HEK293 (cell line): ENCODE results near the gene HLA-DQB1.

ENCODE experiments used
- CTCF ChIA-PET: fragments of 350-600 bp; formaldehyde crosslinking; extraction: SDS; loops from one replicate; lab custom pipeline; 2021; ENCODE audit warnings: antibody characterized with exemption; lab: Yijun Ruan, JAX
- POLR2A ChIA-PET: fragments of 300-600 bp; formaldehyde crosslinking; extraction: SDS; loops from one replicate; lab custom pipeline; 2020; ENCODE audit warnings: antibody characterized with exemption, inconsistent platforms; lab: Yijun Ruan, JAX
- H3K27ac ChIP-seq: fragments of 200-500 bp; sonication (Bioruptor generic); 2 replicates; pipeline ENCODE4 v1.5.1; 2014; ENCODE audit warnings: low read depth, low read length, control low read depth, inconsistent platforms; ENCODE audit errors: extremely low read depth
- H3K36me3 ChIP-seq, 2 experiments: fragments of 200-500 bp in 1 of 2; sonication (Bioruptor generic) in 1 of 2; 1 replicate in 1 of 2; 2 replicates in 1 of 2; pipeline ENCODE4 v1.5.1; 2014 to 2017; ENCODE audit warnings: inconsistent platforms in 2 of 2, low read length in 2 of 2; ENCODE audit not compliant: control insufficient read depth in 2 of 2, insufficient read depth in 1 of 2
- H3K4me1 ChIP-seq: fragments of 200-500 bp; sonication (Bioruptor generic); 2 replicates; pipeline ENCODE4 v1.5.1; 2014; ENCODE audit warnings: mild to moderate bottlenecking, low read length, inconsistent platforms; ENCODE audit not compliant: control insufficient read depth, insufficient read depth
- H3K4me3 ChIP-seq: 2 replicates; pipeline ENCODE4 v1.5.1; 2011; ENCODE audit warnings: low read depth, mild to moderate bottlenecking, control low read depth, low read length, moderate library complexity
- H3K9me3 ChIP-seq: fragments of 200-500 bp; sonication (Bioruptor generic); 2 replicates; pipeline ENCODE4 v1.5.1; 2014; ENCODE audit warnings: low read depth, low read length, inconsistent platforms; ENCODE audit not compliant: control insufficient read depth, insufficient read depth
- BCL11B ChIP-seq: fragments of 450-650 bp; formaldehyde crosslinking; IDR thresholded peaks from 2 replicates; pipeline ENCODE4 v1.5.1; 2016; ENCODE audit warnings: low read depth, missing biosample characterization, missing genetic modification characterization
- FEZF1 ChIP-seq: fragments of 450-650 bp; formaldehyde crosslinking; IDR thresholded peaks from 2 replicates; pipeline ENCODE4 v1.5.1; 2016; ENCODE audit warnings: missing biosample characterization, missing genetic modification characterization
- GLIS2 ChIP-seq: fragments of 450-650 bp; formaldehyde crosslinking; IDR thresholded peaks from 2 replicates; pipeline ENCODE4 v1.5.1; 2016; ENCODE audit warnings: missing biosample characterization, missing genetic modification characterization
- KLF10 ChIP-seq: fragments of 450-650 bp; IDR thresholded peaks from 2 replicates; pipeline ENCODE4 v1.5.1; 2018; ENCODE audit warnings: missing biosample characterization, mild to moderate bottlenecking, missing genetic modification characterization
- KLF16 ChIP-seq: fragments of 450-650 bp; formaldehyde crosslinking; IDR thresholded peaks from 2 replicates; pipeline ENCODE4 v1.5.1; 2017; ENCODE audit warnings: missing biosample characterization, missing genetic modification characterization
- TCF7L2 ChIP-seq: IDR thresholded peaks from 2 replicates; pipeline ENCODE4 v1.6.1; 2011; ENCODE audit warnings: low read depth, mild to moderate bottlenecking, inconsistent platforms, low read length, moderate library complexity, borderline replicate concordance
- TRIM28 ChIP-seq: IDR thresholded peaks from 2 replicates; pipeline ENCODE4 v1.6.1; 2011; ENCODE audit warnings: low read length, control low read depth, borderline replicate concordance
- ZBTB17 ChIP-seq: fragments of 450-650 bp; formaldehyde crosslinking; IDR thresholded peaks from 2 replicates; pipeline ENCODE4 v1.5.1; 2016; ENCODE audit warnings: missing biosample characterization, missing genetic modification characterization
- ZBTB20 ChIP-seq: fragments of 450-650 bp; formaldehyde crosslinking; IDR thresholded peaks from 2 replicates; pipeline ENCODE4 v1.5.1; 2016; ENCODE audit warnings: missing biosample characterization, missing genetic modification characterization
- ZBTB8A ChIP-seq: fragments of 450-650 bp; formaldehyde crosslinking; IDR thresholded peaks from 2 replicates; pipeline ENCODE4 v1.5.1; 2016; ENCODE audit warnings: missing biosample characterization, missing genetic modification characterization
- ZNF121 ChIP-seq: fragments of 450-650 bp; formaldehyde crosslinking; IDR thresholded peaks from 2 replicates; pipeline ENCODE4 v1.5.1; 2016; ENCODE audit warnings: missing biosample characterization, missing genetic modification characterization
- ZNF16 ChIP-seq: fragments of 450-650 bp; formaldehyde crosslinking; IDR thresholded peaks from 2 replicates; pipeline ENCODE4 v1.5.1; 2016; ENCODE audit warnings: low read depth, missing biosample characterization, missing genetic modification characterization
- ZNF202 ChIP-seq: fragments of 450-650 bp; formaldehyde crosslinking; IDR thresholded peaks from 2 replicates; pipeline ENCODE4 v1.5.1; 2016; ENCODE audit warnings: missing biosample characterization, missing genetic modification characterization, borderline replicate concordance
- ZNF239 ChIP-seq: fragments of 450-650 bp; formaldehyde crosslinking; IDR thresholded peaks from 2 replicates; pipeline ENCODE4 v1.5.1; 2016; ENCODE audit warnings: missing biosample characterization, missing genetic modification characterization
- ZNF521 ChIP-seq: fragments of 450-650 bp; formaldehyde crosslinking; IDR thresholded peaks from 2 replicates; pipeline ENCODE4 v1.5.1; 2017; ENCODE audit warnings: missing biosample characterization, mild to moderate bottlenecking, missing genetic modification characterization
- ZNF558 ChIP-seq: fragments of 450-650 bp; formaldehyde crosslinking; IDR thresholded peaks from 2 replicates; pipeline ENCODE4 v1.5.1; 2016; ENCODE audit warnings: missing biosample characterization, missing genetic modification characterization
- ZNF624 ChIP-seq: fragments of 450-650 bp; formaldehyde crosslinking; IDR thresholded peaks from 2 replicates; pipeline ENCODE4 v1.5.1; 2017; ENCODE audit warnings: missing biosample characterization, missing genetic modification characterization
- ZNF626 ChIP-seq: fragments of 450-650 bp; sonication (Bioruptor Pico); formaldehyde crosslinking; IDR thresholded peaks from 2 replicates; pipeline ENCODE4 v1.5.1; 2018; ENCODE audit warnings: missing biosample characterization, missing genetic modification characterization, inconsistent platforms
- ZNF654 ChIP-seq: fragments of 450-650 bp; formaldehyde crosslinking; IDR thresholded peaks from 2 replicates; pipeline ENCODE4 v1.5.1; 2016; ENCODE audit warnings: low read depth, missing biosample characterization, missing genetic modification characterization
- ZSCAN16 ChIP-seq: fragments of 450-650 bp; formaldehyde crosslinking; IDR thresholded peaks from 2 replicates; pipeline ENCODE4 v1.5.1; 2016; ENCODE audit warnings: missing biosample characterization, missing genetic modification characterization
- ZXDB ChIP-seq: fragments of 450-650 bp; formaldehyde crosslinking; IDR thresholded peaks from 2 replicates; pipeline ENCODE4 v1.5.1; 2016; ENCODE audit warnings: missing biosample characterization, missing genetic modification characterization
- TF ChIP-seq, protein P1 (sequence below): fragments of 450-650 bp; formaldehyde crosslinking; IDR thresholded peaks from 2 replicates; pipeline ENCODE4 v1.5.1; 2016; ENCODE audit warnings: missing biosample characterization, missing genetic modification characterization
- TF ChIP-seq, protein P2 (sequence below): fragments of 450-650 bp; formaldehyde crosslinking; IDR thresholded peaks from 2 replicates; pipeline ENCODE4 v1.5.1; 2016; ENCODE audit warnings: missing biosample characterization, missing genetic modification characterization

The HLA-DQB1 gene

DNA sequence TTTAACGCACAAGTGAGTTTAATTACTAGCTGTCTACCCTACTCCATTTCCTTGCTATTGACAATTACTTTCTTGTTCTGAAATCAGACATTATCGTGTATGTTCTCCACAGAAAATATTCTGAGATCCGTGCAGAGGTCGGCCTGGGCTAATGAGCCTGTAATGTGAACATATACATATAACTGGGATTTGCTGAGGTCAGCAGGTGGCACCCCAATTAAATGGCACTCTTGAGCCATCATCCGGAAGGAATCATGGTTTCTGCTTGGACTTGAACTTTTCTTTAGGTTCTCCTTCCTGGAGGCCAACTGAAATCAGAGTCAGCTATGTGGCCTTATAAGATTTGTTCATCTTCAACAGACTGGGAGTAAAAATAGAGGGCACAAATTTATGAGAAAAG lies 3.6 kb downstream of the HLA-DQB1 start:
- peaks cover 7% of the 10 kb centered on the region for H3K4me1 ChIP-seq
- H3K27ac ChIP-seq: no peak overlapping the region
- POLR2A ChIA-PET: no interaction called here
- peaks cover 0 to 15% of the 10 kb centered on the region in 2 experiments; a peak in 1 of 3 replicates for H3K36me3 ChIP-seq
- H3K9me3 ChIP-seq: no peaks in the 10 kb centered on the region
- no peak for TF ChIP-seq ZNF558 (tag by site-specific recombination)
- TF ChIP-seq, all 188 proteins: peak for 0
- H3K4me3 ChIP-seq: no peak overlapping the region
- CTCF ChIA-PET: interaction anchor here (0.6 to 1.9 kb wide), 2 partner anchors 40 to 388 kb away, joined by 4 to 7 read pairs; no protein-coding TSS in a partner anchor

DNA sequence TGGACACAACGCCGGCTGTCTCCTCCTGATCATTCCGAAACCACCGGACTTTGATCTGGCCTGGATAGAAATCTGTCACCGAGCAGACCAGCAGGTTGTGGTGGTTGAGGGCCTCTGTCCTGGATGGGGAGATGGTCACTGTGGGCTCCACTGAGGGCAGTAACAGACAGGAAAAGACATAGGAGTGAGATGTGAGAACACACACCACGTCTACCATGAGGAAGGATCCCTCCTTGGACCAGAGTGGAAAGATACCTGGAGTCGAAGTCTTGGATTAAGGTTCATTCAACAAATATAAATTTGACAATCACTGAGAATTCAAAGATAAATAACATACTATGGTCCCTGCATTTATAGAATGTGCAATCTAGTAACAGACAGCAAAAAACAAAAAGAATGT lies 4.4 kb downstream of the HLA-DQB1 start:
- Histone ChIP-seq H3K4me1 (peaks cover 4% of the 10 kb centered on the region), H3K27ac (no peak overlapping the region), H3K36me3 (peaks cover 0 to 15% of the 10 kb centered on the region in 2 experiments; a peak in 1 of 3 replicates), H3K4me3 (no peak overlapping the region), H3K9me3 (no peaks in the 10 kb centered on the region)
- TF ChIP-seq ZXDB (tag by site-specific recombination): no peak
- TF ChIP-seq KLF16: no peak
- TF ChIP-seq ZBTB17 (tag by site-specific recombination): no peak
- TF ChIP-seq FEZF1 (tag by site-specific recombination): no peak
- ChIA-PET POLR2A (no interaction called here), CTCF (no interaction called here)

DNA sequence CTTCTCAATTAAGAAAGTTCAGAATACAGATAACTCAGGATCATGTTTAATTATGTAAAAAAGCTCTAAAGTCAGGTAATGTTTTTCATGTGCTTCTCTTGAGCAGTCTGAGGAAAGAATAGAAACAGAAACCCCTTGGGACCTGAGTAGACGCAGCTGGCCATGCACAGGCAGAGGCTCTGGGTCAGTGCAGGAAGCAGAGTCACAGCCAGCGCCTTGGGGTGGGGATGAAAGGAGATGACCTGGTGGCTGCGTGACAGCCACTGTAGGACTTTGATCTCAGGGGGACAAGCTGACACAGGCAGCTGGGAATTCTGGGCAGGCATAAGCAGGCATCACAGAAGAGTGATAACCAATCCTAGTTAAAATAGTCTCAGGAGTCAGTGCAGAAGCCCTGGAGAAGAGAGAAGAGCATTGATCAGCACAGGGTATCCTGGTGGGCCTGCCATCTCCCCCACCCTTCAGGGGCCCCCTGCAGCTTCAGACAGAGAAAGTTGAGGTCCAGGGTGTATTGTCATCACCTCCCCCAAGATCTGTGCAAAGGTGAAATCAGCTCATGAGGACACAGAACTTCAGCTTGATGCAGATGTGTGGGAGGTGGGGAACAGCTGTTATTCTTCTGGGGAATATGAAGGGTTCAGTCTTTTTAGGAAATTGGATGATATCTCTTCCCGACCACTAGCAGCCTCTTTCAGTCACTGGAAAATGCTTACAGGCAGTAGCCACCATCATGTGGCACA lies 6.4 kb downstream of the HLA-DQB1 start:
- Histone ChIP-seq H3K36me3 (peaks cover 0 to 15% of the 10 kb centered on the region in 2 experiments; a peak in 1 of 3 replicates), H3K27ac (no peak overlapping the region), H3K9me3 (no peaks in the 10 kb centered on the region), H3K4me1 (no peaks in the 10 kb centered on the region), H3K4me3 (no peak overlapping the region)
- POLR2A ChIA-PET: no interaction called here
- CTCF ChIA-PET: interaction anchor here (0.5 to 1.3 kb wide), 4 partner anchors 32 to 208 kb away, joined by 3 to 5 read pairs (median 4); no protein-coding TSS in a partner anchor
- TF ChIP-seq ZBTB8A (tag by site-specific recombination): no peak
- TF ChIP-seq, protein P1, sequence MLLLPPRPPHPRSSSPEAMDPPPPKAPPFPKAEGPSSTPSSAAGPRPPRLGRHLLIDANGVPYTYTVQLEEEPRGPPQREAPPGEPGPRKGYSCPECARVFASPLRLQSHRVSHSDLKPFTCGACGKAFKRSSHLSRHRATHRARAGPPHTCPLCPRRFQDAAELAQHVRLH (tag by site-specific recombination): no peak
- no peak for TF ChIP-seq ZNF239 (tag by site-specific recombination)
- no peak for TF ChIP-seq ZNF624 (tag by site-specific recombination)
- no peak for TF ChIP-seq ZNF654
- TF ChIP-seq ZNF521 (tag by site-specific recombination): no peak
- TF ChIP-seq ZNF626 (tag by site-specific recombination): no peak
- TF ChIP-seq TRIM28: no peak
- no peak for TF ChIP-seq KLF10 (tag by site-specific recombination)
- TF ChIP-seq ZNF202: no peak
- TF ChIP-seq ZBTB20 (tag by site-specific recombination): no peak
- no peak for TF ChIP-seq ZNF16 (tag by site-specific recombination)
- no peak for TF ChIP-seq GLIS2 (tag by site-specific recombination)
- TF ChIP-seq ZNF121 (tag by site-specific recombination): no peak
- TF ChIP-seq TCF7L2: no peak
- TF ChIP-seq, protein P2, sequence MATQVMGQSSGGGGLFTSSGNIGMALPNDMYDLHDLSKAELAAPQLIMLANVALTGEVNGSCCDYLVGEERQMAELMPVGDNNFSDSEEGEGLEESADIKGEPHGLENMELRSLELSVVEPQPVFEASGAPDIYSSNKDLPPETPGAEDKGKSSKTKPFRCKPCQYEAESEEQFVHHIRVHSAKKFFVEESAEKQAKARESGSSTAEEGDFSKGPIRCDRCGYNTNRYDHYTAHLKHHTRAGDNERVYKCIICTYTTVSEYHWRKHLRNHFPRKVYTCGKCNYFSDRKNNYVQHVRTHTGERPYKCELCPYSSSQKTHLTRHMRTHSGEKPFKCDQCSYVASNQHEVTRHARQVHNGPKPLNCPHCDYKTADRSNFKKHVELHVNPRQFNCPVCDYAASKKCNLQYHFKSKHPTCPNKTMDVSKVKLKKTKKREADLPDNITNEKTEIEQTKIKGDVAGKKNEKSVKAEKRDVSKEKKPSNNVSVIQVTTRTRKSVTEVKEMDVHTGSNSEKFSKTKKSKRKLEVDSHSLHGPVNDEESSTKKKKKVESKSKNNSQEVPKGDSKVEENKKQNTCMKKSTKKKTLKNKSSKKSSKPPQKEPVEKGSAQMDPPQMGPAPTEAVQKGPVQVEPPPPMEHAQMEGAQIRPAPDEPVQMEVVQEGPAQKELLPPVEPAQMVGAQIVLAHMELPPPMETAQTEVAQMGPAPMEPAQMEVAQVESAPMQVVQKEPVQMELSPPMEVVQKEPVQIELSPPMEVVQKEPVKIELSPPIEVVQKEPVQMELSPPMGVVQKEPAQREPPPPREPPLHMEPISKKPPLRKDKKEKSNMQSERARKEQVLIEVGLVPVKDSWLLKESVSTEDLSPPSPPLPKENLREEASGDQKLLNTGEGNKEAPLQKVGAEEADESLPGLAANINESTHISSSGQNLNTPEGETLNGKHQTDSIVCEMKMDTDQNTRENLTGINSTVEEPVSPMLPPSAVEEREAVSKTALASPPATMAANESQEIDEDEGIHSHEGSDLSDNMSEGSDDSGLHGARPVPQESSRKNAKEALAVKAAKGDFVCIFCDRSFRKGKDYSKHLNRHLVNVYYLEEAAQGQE (tag by site-specific recombination): no peak
- no peak for TF ChIP-seq ZSCAN16 (tag by site-specific recombination)
- no peak for TF ChIP-seq BCL11B (tag by site-specific recombination)
